GM18870 (cell line): ENCODE data around the gene SEPSECS.

Experiments used
- ATAC-seq: cut with Tn5 transposase; IDR thresholded peaks from one replicate; pipeline ENCODE4 v1.9.1; 2021; ENCODE audit warnings: moderate library complexity; ENCODE audit not compliant: unreplicated experiment

Gene SEPSECS

GRCh38 chr4:25159837-25160713 is at the start of gene SEPSECS:
TSS of gene SEPSECS (minus strand) at chr4:25160449. CDS start at chr4:25160369, 80 bp downstream.
- peak; percentile 82 for ATAC-seq

- no peak for ATAC-seq
Measured at GRCh38 chr4:25209702-25210101, 49.5 kb upstream of the SEPSECS start.

- ATAC-seq, result no peak
Measured at GRCh38 chr4:25207997-25208396, 47.7 kb upstream of the SEPSECS start.

- no peak for ATAC-seq
Measured at GRCh38 chr4:25198713-25199112, 38.5 kb upstream of the SEPSECS start.

GRCh38 chr4:25190407-25190806 is 30.2 kb upstream of the SEPSECS start:
- no peak for ATAC-seq

- ATAC-seq, result no peak
Measured at GRCh38 chr4:25184056-25184455, 23.8 kb upstream of the SEPSECS start.

- no peak for ATAC-seq
Measured at GRCh38 chr4:25182937-25183336, 22.7 kb upstream of the SEPSECS start.

- ATAC-seq, result no peak
Measured at GRCh38 chr4:25180524-25181131, 20.4 kb upstream of the SEPSECS start.

GRCh38 chr4:25178838-25179261 is 18.6 kb upstream of the SEPSECS start:
- ATAC-seq, result no peak

- no peak for ATAC-seq
Measured at GRCh38 chr4:25177147-25177546, 16.9 kb upstream of the SEPSECS start.

- no peak for ATAC-seq
Measured at GRCh38 chr4:25174674-25175073, 14.4 kb upstream of the SEPSECS start.

- peak; percentile 62 for ATAC-seq
Measured at GRCh38 chr4:25172961-25173915, 13.0 kb upstream of the SEPSECS start.

- ATAC-seq, result no peak
Measured at GRCh38 chr4:25171201-25171865, 11.1 kb upstream of the SEPSECS start.

- ATAC-seq, result no peak
Measured at GRCh38 chr4:25169446-25169845, 9.2 kb upstream of the SEPSECS start.

- ATAC-seq, result no peak
Measured at GRCh38 chr4:25165916-25166315, 5.7 kb upstream of the SEPSECS start.

GRCh38 chr4:25163196-25163595 is 2.9 kb upstream of the SEPSECS start:
- no peak for ATAC-seq

GRCh38 chr4:25162566-25162965 is 2.3 kb upstream of the SEPSECS start:
- ATAC-seq, result no peak

- no peak for ATAC-seq
Measured at GRCh38 chr4:25161593-25161950, 1.3 kb upstream of the SEPSECS start.

- peak; percentile 32 for ATAC-seq
Measured at GRCh38 chr4:25160714-25161592, 704 bp upstream of the SEPSECS start.

GRCh38 chr4:25158817-25159216 is 1.4 kb downstream of the SEPSECS start:
- no peak for ATAC-seq
